ENCODE data around the gene LZTS2.

The LZTS2 gene

DNA sequence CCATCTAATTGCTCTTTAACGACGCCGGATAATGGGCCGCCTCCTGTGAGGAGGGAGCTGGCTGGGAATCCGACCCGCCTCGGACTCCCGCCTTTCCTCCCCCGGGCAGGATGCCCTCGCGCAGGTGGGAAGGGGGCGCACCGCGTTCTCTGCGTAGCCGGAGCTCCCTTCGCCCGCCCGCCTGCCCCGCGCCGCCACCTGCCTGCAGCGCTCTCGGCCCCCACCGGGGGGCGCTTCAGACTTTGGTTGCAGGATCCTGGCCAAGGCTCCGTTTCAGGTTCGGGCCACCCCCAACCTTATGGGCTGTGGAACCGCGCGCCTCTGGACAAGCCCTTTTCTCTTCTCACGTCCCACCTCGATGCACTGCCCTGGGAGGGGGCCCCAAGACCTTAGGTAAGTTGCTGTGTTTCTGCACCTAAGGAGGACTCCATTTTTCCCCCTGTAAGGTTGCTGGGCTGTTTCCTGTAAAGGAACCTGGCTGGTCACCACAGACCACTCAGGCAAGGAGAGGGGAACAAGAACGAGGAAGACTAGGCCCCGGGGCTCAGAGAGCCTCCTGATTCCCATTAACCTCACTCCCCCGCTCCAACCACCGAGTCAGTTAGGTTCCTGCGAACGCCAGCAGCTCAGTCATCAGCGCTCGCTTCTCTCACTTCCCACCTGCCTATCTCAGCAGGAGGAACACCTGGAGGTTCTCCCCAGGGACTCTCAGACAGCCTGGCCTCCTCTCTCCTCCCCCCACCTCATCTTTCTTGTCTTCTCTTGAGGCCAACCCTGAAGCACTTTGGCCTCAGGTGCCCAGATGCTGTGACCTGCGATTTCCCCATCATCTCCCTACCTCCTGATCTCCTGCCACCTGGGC, 50.8 kb downstream of the LZTS2 start:
- peak; percentile 55 to 69 for DNase-seq (ENCODE audit: low read depth in 1 of 2, low spot score in 1 of 2)

DNA sequence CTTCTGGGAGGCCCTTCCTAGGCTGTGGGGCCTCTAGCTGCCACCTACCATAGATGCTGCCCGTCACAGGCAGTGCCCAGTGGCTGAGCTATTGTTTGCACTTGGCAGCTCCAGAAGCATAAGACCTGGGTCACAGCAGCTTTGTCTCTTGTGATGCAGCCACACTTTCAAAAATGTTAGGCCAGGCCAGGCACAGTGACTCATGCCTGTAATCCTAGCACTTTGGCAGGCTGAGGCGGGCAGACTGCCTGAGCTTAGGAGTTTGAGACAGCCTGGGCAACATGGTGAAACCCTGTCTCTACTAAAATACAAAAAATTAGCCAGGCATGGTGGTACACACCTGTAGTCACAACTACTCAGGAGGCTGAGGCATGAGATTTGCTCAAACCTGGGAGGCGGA, 52.7 kb downstream of the LZTS2 start:
- DNase-seq (ENCODE audit: low read depth in 1 of 2, low spot score in 1 of 2) = no peak

DNA sequence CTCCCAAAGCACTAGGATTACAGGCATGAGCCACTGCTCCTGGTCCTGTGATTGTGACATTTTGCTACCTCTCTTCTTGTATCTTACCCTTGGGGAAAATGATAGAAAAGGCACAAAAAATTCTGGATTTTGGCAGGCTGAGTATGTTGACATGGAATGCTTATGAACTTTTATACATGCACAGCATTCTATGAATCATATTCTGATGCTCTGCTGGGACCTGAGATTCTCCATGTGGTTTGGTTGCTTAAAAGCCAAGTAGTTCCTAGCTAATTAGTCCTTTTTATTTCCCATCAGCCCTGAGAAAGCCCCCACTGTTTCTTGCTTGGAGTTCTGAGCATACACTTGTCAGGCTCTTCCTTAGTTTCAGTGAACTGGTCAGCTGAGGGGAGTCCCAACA, 53.9 kb downstream of the LZTS2 start:
- DNase-seq (ENCODE audit: low read depth in 1 of 2, low spot score in 1 of 2) = no peak

DNA sequence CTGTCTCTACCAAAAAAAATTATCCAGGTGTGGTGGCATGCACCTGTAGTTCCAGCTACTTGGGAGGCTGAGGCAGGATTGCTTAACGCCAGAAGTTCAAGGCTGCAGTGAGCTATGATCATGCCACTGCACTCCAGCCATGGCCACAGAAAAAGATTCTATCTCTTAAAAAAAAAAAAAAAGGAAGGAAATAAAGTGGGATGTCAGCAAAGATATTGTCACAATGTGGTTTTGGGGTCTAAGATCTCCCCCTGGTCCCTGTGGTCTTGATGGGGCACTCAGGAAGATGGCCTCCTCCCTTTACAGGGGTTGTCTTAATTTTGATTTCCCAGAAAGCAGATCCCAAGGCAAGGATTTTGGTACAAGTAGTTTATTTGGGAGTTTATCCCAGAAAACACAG, 54.7 kb downstream of the LZTS2 start:
- no peak for DNase-seq (ENCODE audit: low read depth in 1 of 2, low spot score in 1 of 2)

DNA sequence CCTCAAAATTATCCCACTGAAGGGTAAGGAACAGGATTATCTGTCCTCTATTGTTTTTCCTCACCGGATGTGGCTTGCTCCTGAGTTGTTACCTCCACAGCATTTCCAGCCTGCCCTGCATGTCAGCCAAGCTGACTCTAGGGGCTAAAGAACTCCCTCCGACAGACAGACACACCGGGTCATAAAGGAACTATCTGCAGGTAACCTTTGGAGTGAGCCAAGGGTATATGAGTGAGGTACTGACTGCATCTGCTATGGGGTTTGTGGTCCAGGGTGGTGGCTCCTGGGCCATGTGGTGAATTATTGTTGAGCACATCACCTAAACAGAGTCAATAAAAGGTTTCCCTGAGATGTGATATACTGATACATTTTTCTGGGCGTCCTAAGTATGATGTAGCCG, 55.3 kb downstream of the LZTS2 start:
- DNase-seq (ENCODE audit: low read depth in 1 of 2, low spot score in 1 of 2) = no peak

DNA sequence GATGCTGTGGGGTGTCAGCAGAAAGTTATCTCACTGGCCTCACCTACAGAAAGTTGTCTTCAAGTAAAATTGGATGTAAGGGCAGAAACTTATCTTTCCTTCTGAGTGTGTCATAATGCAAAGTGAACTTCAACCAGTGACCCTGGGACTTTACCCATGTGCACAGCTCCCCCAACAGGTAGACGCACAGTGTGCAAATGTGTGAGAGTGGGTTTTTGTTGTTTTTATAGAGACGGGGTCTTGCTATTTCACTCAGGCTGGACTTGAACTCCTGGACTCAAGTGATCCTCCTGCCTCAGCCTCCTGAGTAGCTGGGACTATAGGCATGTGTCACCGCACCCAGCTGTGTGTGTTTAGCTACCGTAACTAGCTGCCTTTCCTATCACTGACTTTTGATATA, 55.8 kb downstream of the LZTS2 start:
- DNase-seq (ENCODE audit: low read depth in 1 of 2, low spot score in 1 of 2) = no peak

DNA sequence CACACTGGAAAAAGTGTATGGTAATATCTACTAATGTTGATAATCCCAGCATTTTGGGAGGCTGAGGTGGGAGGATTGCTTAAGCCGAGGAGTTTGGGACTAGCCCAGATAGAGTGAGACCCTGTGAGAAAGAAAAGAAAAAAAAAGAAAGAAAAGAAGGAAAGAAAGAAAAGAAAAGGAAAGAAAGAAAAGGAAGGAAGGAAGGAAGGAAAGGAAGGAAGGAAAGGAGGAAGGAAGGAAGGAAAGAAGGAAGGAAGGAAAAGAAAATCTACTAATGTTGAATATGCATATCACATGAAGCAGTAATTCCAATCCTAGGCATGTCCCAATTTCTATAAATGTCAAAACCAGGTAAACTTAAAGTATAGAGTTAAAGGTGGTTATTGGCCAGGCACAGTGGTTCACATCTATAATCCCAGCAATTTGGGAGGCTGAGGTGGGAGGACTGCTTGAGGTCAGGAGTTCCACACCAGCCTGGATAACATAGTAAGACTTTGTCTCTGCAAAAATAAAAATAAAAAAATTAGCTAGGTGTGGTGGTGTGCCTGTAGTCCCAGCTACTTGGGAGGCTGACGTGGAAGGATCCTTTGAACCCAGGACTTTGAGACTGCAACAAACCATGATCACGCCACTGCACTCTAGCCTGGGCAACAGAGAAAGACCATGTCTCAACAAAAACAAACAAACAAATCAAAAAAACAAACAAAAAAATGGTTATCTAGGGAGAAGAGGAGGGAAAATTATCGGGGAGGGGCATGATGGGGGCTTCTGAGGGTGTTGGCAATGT, 57.0 kb downstream of the LZTS2 start:
- DNase-seq (ENCODE audit: low read depth in 1 of 2, low spot score in 1 of 2) = no peak
